ENCODE data around the gene PICK1.
A peak's percentile ranks its signal among the peaks of the same experiment; 100 is the strongest.

The PICK1 gene

GRCh38 chr22:38051900-38052862, 5.0 kb upstream of the PICK1 start:
- Histone ChIP-seq H2BK120ac (ENCODE audit: low read depth, low read length) (no peak overlapping the region), H3K9ac (ENCODE audit: low read length) (no peak overlapping the region), H3K4me1 (ENCODE audit: control insufficient read depth, low read depth, low read length) (no peaks in the 10 kb centered on the region), H2AK5ac (ENCODE audit: low read length) (no peak overlapping the region), H3K79me1 (ENCODE audit: low read length) (no peaks in the 10 kb centered on the region), H3K4me2 (ENCODE audit: low read length) (no peak overlapping the region), H3K4me3 (ENCODE audit: low read length) (no peak overlapping the region), H3K79me2 (ENCODE audit: control insufficient read depth, insufficient read depth, low read length) (no peaks in the 10 kb centered on the region), H3K56ac (ENCODE audit: low read length) (peak overlapping the region; percentile 78), H3K27me3 (ENCODE audit: insufficient read depth, low read length, poor library complexity) (no peaks in the 10 kb centered on the region), H3K23ac (ENCODE audit: low read length) (no peak overlapping the region), H2BK5ac (ENCODE audit: low read length) (no peak overlapping the region), H3K27ac (ENCODE audit: low read depth, low read length) (no peak overlapping the region), H3K36me3 (ENCODE audit: control insufficient read depth, insufficient read depth, low read length) (no peaks in the 10 kb centered on the region), H3K4ac (ENCODE audit: low read depth, low read length) (no peak overlapping the region), H4K8ac (ENCODE audit: low read depth, low read length) (no peak overlapping the region), H2BK15ac (replicated peaks; ENCODE audit: low read depth) (no peak overlapping the region), H3K18ac (ENCODE audit: low read length) (no peak overlapping the region), H4K5ac (ENCODE audit: low read length) (no peak overlapping the region)
- WGBS (ENCODE audit: extremely low coverage, insufficient coverage, low lambda C conversion rate) = no CpG with 5 or more reads among the region's 30 CpGs
- peak; percentile 95 for DNase-seq

GRCh38 chr22:38062791-38063190, 5.6 kb downstream of the PICK1 start:
- no peak overlapping the region for H2AK5ac ChIP-seq (ENCODE audit: low read length)
- H3K23ac ChIP-seq (ENCODE audit: low read length) = no peak overlapping the region
- WGBS (ENCODE audit: extremely low coverage, insufficient coverage, low lambda C conversion rate) = no CpG with 5 or more reads among the region's 6 CpGs
- no peak for DNase-seq
- no peak overlapping the region for H3K27ac ChIP-seq (ENCODE audit: low read depth, low read length)
- no peaks in the 10 kb centered on the region for H3K79me2 ChIP-seq (ENCODE audit: control insufficient read depth, insufficient read depth, low read length)
- H3K18ac ChIP-seq (ENCODE audit: low read length) = no peak overlapping the region
- no peak overlapping the region for H3K4ac ChIP-seq (ENCODE audit: low read depth, low read length)
- H3K36me3 ChIP-seq (ENCODE audit: control insufficient read depth, insufficient read depth, low read length) = peaks cover 3% of the 10 kb centered on the region
- no peak overlapping the region for H4K5ac ChIP-seq (ENCODE audit: low read length)
- H3K27me3 ChIP-seq (ENCODE audit: insufficient read depth, low read length, poor library complexity) = no peaks in the 10 kb centered on the region
- H3K79me1 ChIP-seq (ENCODE audit: low read length) = peaks cover 1% of the 10 kb centered on the region
- H3K4me2 ChIP-seq (ENCODE audit: low read length) = no peak overlapping the region
- no peak overlapping the region for H2BK120ac ChIP-seq (ENCODE audit: low read depth, low read length)
- H3K9ac ChIP-seq (ENCODE audit: low read length) = no peak overlapping the region
- H3K4me1 ChIP-seq (ENCODE audit: control insufficient read depth, low read depth, low read length) = peaks cover 1% of the 10 kb centered on the region
- no peak overlapping the region for H2BK5ac ChIP-seq (ENCODE audit: low read length)
- H2BK15ac ChIP-seq (replicated peaks; ENCODE audit: low read depth) = no peak overlapping the region
- H4K8ac ChIP-seq (ENCODE audit: low read depth, low read length) = no peak overlapping the region
- H3K56ac ChIP-seq (ENCODE audit: low read length) = no peak overlapping the region
- no peak overlapping the region for H3K4me3 ChIP-seq (ENCODE audit: low read length)

- H3K4me1 ChIP-seq (ENCODE audit: control insufficient read depth, low read depth, low read length) = no peaks in the 10 kb centered on the region
- H3K18ac ChIP-seq (ENCODE audit: low read length) = no peak overlapping the region
- no peak overlapping the region for H3K9ac ChIP-seq (ENCODE audit: low read length)
- no peaks in the 10 kb centered on the region for H3K27me3 ChIP-seq (ENCODE audit: insufficient read depth, low read length, poor library complexity)
- H3K56ac ChIP-seq (ENCODE audit: low read length) = no peak overlapping the region
- H3K79me2 ChIP-seq (ENCODE audit: control insufficient read depth, insufficient read depth, low read length) = no peaks in the 10 kb centered on the region
- no peaks in the 10 kb centered on the region for H3K79me1 ChIP-seq (ENCODE audit: low read length)
- no peak overlapping the region for H2AK5ac ChIP-seq (ENCODE audit: low read length)
- WGBS (ENCODE audit: extremely low coverage, insufficient coverage, low lambda C conversion rate) = no CpG with 5 or more reads among the region's 8 CpGs
- no peak for DNase-seq
- H3K4ac ChIP-seq (ENCODE audit: low read depth, low read length) = no peak overlapping the region
- H3K4me2 ChIP-seq (ENCODE audit: low read length) = no peak overlapping the region
- H3K27ac ChIP-seq (ENCODE audit: low read depth, low read length) = no peak overlapping the region
- no peak overlapping the region for H2BK15ac ChIP-seq (replicated peaks; ENCODE audit: low read depth)
- no peak overlapping the region for H4K5ac ChIP-seq (ENCODE audit: low read length)
- H3K23ac ChIP-seq (ENCODE audit: low read length) = no peak overlapping the region
- no peak overlapping the region for H2BK120ac ChIP-seq (ENCODE audit: low read depth, low read length)
- H3K4me3 ChIP-seq (ENCODE audit: low read length) = no peak overlapping the region
- peaks cover 3% of the 10 kb centered on the region for H3K36me3 ChIP-seq (ENCODE audit: control insufficient read depth, insufficient read depth, low read length)
- H4K8ac ChIP-seq (ENCODE audit: low read depth, low read length) = no peak overlapping the region
- no peak overlapping the region for H2BK5ac ChIP-seq (ENCODE audit: low read length)
Observed at GRCh38 chr22:38065539-38065938, 8.3 kb downstream of the PICK1 start.

GRCh38 chr22:38066381-38067027, 9.3 kb downstream of the PICK1 start:
- WGBS (ENCODE audit: extremely low coverage, insufficient coverage, low lambda C conversion rate) = no CpG with 5 or more reads among the region's 13 CpGs
- no peak for DNase-seq

GRCh38 chr22:38067028-38067415, 9.8 kb downstream of the PICK1 start:
- Histone ChIP-seq H2BK120ac (ENCODE audit: low read depth, low read length) (no peak overlapping the region), H2BK15ac (replicated peaks; ENCODE audit: low read depth) (no peak overlapping the region), H3K9ac (ENCODE audit: low read length) (no peak overlapping the region), H3K79me2 (ENCODE audit: control insufficient read depth, insufficient read depth, low read length) (no peaks in the 10 kb centered on the region), H3K56ac (ENCODE audit: low read length) (no peak overlapping the region), H3K23ac (ENCODE audit: low read length) (no peak overlapping the region), H3K79me1 (ENCODE audit: low read length) (no peaks in the 10 kb centered on the region), H3K18ac (ENCODE audit: low read length) (no peak overlapping the region), H4K8ac (ENCODE audit: low read depth, low read length) (no peak overlapping the region), H3K4ac (ENCODE audit: low read depth, low read length) (no peak overlapping the region), H4K5ac (ENCODE audit: low read length) (no peak overlapping the region), H2AK5ac (ENCODE audit: low read length) (no peak overlapping the region), H2BK5ac (ENCODE audit: low read length) (no peak overlapping the region), H3K36me3 (ENCODE audit: control insufficient read depth, insufficient read depth, low read length) (peaks cover 3% of the 10 kb centered on the region), H3K4me3 (ENCODE audit: low read length) (no peak overlapping the region), H3K4me1 (ENCODE audit: control insufficient read depth, low read depth, low read length) (no peaks in the 10 kb centered on the region), H3K27me3 (ENCODE audit: insufficient read depth, low read length, poor library complexity) (no peaks in the 10 kb centered on the region), H3K4me2 (ENCODE audit: low read length) (no peak overlapping the region), H3K27ac (ENCODE audit: low read depth, low read length) (no peak overlapping the region)
- WGBS (ENCODE audit: extremely low coverage, insufficient coverage, low lambda C conversion rate) = no CpG with 5 or more reads among the region's 8 CpGs
- no peak for DNase-seq

More at GRCh38 chr22:38066381-38067027, 9.3 kb downstream of the PICK1 start:
- H2BK120ac ChIP-seq (ENCODE audit: low read depth, low read length) = no peak overlapping the region
- no peak overlapping the region for H3K4me2 ChIP-seq (ENCODE audit: low read length)
- no peaks in the 10 kb centered on the region for H3K79me2 ChIP-seq (ENCODE audit: control insufficient read depth, insufficient read depth, low read length)
- H3K23ac ChIP-seq (ENCODE audit: low read length) = no peak overlapping the region
- no peak overlapping the region for H2BK15ac ChIP-seq (replicated peaks; ENCODE audit: low read depth)
- H3K4me3 ChIP-seq (ENCODE audit: low read length) = no peak overlapping the region
- H3K79me1 ChIP-seq (ENCODE audit: low read length) = no peaks in the 10 kb centered on the region
- H3K4ac ChIP-seq (ENCODE audit: low read depth, low read length) = no peak overlapping the region
- H2AK5ac ChIP-seq (ENCODE audit: low read length) = no peak overlapping the region
- no peak overlapping the region for H3K9ac ChIP-seq (ENCODE audit: low read length)
- H3K4me1 ChIP-seq (ENCODE audit: control insufficient read depth, low read depth, low read length) = no peaks in the 10 kb centered on the region
- no peak overlapping the region for H4K8ac ChIP-seq (ENCODE audit: low read depth, low read length)
- no peak overlapping the region for H4K5ac ChIP-seq (ENCODE audit: low read length)
- H3K18ac ChIP-seq (ENCODE audit: low read length) = no peak overlapping the region
- H2BK5ac ChIP-seq (ENCODE audit: low read length) = no peak overlapping the region
- no peak overlapping the region for H3K56ac ChIP-seq (ENCODE audit: low read length)
- H3K27me3 ChIP-seq (ENCODE audit: insufficient read depth, low read length, poor library complexity) = no peaks in the 10 kb centered on the region
- H3K27ac ChIP-seq (ENCODE audit: low read depth, low read length) = no peak overlapping the region
- peaks cover 3% of the 10 kb centered on the region for H3K36me3 ChIP-seq (ENCODE audit: control insufficient read depth, insufficient read depth, low read length)
